Measurements from ENCODE around the gene SS18L1.
A peak's percentile ranks its signal among the peaks of the same experiment; 100 is the strongest.

Gene SS18L1

GRCh38 chr20:62121776-62122653 is 21.6 kb upstream of the SS18L1 start, which contains the start of gene LSM14B:
Gene LSM14B, plus strand, starts transcription at chr20:62122475. Its CDS starts 192 bp downstream, at chr20:62122667.
- no peak for TF ChIP-seq CTCF (IDR thresholded peaks at IDR 0.05; ENCODE audit: insufficient read depth, low read length, poor library complexity, severe bottlenecking)
- H3K4me3 ChIP-seq (replicated peaks; ENCODE audit: low read depth, low read length), result peak within 1 kb of the TSS; percentile 84
- no peaks in the 10 kb centered on the region for H3K27me3 ChIP-seq (replicated peaks; ENCODE audit: control insufficient read depth, insufficient read depth, low read length)
- DNase-seq (ENCODE audit: extremely low read depth, insufficient read length), result peak; percentile 99
- peaks cover 11% of the 10 kb centered on the region for H3K36me3 ChIP-seq (ENCODE audit: control insufficient read depth, insufficient read depth, low read length)

GRCh38 chr20:62122654-62123449 is 20.7 kb upstream of the SS18L1 start:
- H3K36me3 ChIP-seq (ENCODE audit: control insufficient read depth, insufficient read depth, low read length), result peaks cover 11% of the 10 kb centered on the region
- peak; percentile 67 for DNase-seq (ENCODE audit: extremely low read depth, insufficient read length)
- no peak for TF ChIP-seq CTCF (IDR thresholded peaks at IDR 0.05; ENCODE audit: insufficient read depth, low read length, poor library complexity, severe bottlenecking)

GRCh38 chr20:62123450-62124118 is 20.0 kb upstream of the SS18L1 start:
- peaks cover 11% of the 10 kb centered on the region for H3K36me3 ChIP-seq (ENCODE audit: control insufficient read depth, insufficient read depth, low read length)
- peak overlapping the region; percentile 84 for H3K4me3 ChIP-seq (replicated peaks; ENCODE audit: low read depth, low read length)
- no peaks in the 10 kb centered on the region for H3K27me3 ChIP-seq (replicated peaks; ENCODE audit: control insufficient read depth, insufficient read depth, low read length)
- peak; percentile 15 for TF ChIP-seq CTCF (IDR thresholded peaks at IDR 0.05; ENCODE audit: insufficient read depth, low read length, poor library complexity, severe bottlenecking)
- DNase-seq (ENCODE audit: extremely low read depth, insufficient read length), result no peak

More at GRCh38 chr20:62122654-62123449, 20.7 kb upstream of the SS18L1 start:
- Histone ChIP-seq H3K4me3 (replicated peaks; ENCODE audit: low read depth, low read length) (peak overlapping the region; percentile 84), H3K27me3 (replicated peaks; ENCODE audit: control insufficient read depth, insufficient read depth, low read length) (no peaks in the 10 kb centered on the region)

GRCh38 chr20:62126141-62126540 is 17.4 kb upstream of the SS18L1 start:
- DNase-seq (ENCODE audit: extremely low read depth, insufficient read length), result no peak
- H3K4me3 ChIP-seq (replicated peaks; ENCODE audit: low read depth, low read length), result no peak overlapping the region
- H3K36me3 ChIP-seq (ENCODE audit: control insufficient read depth, insufficient read depth, low read length), result peaks cover 28% of the 10 kb centered on the region
- H3K27me3 ChIP-seq (replicated peaks; ENCODE audit: control insufficient read depth, insufficient read depth, low read length), result no peaks in the 10 kb centered on the region
- TF ChIP-seq CTCF (IDR thresholded peaks at IDR 0.05; ENCODE audit: insufficient read depth, low read length, poor library complexity, severe bottlenecking), result no peak

- DNase-seq (ENCODE audit: extremely low read depth, insufficient read length), result no peak
- Histone ChIP-seq H3K36me3 (ENCODE audit: control insufficient read depth, insufficient read depth, low read length) (peaks cover 40% of the 10 kb centered on the region), H3K4me3 (replicated peaks; ENCODE audit: low read depth, low read length) (no peak overlapping the region), H3K27me3 (replicated peaks; ENCODE audit: control insufficient read depth, insufficient read depth, low read length) (no peaks in the 10 kb centered on the region)
- TF ChIP-seq CTCF (IDR thresholded peaks at IDR 0.05; ENCODE audit: insufficient read depth, low read length, poor library complexity, severe bottlenecking), result no peak
Observed at GRCh38 chr20:62127799-62128198, 15.8 kb upstream of the SS18L1 start.
